WI38 (cell line): Measurements from ENCODE around the gene SLC48A1.
"Not testable (repeated sequence)": the region's sequence is repeated elsewhere in the genome, so short reads cannot be mapped to it uniquely, and the experiment has no call there.

Source experiments
- H3K4me3 ChIP-seq: 2 replicates; pipeline ENCODE4 v1.5.1; 2011; ENCODE audit warnings: low read depth, mild to moderate bottlenecking, control low read depth, low read length
- CTCF ChIP-seq: IDR thresholded peaks from 2 replicates; pipeline ENCODE4 v1.5.1; 2012; ENCODE audit warnings: low read depth, mild to moderate bottlenecking, control low read depth, low read length

The SLC48A1 gene

GRCh38 chr12:47803191-47803875 lies 30.3 kb downstream of the SLC48A1 start:
- H3K4me3 ChIP-seq = no peak overlapping the region
- TF ChIP-seq CTCF = no peak

GRCh38 chr12:47804171-47804570 lies 31.1 kb downstream of the SLC48A1 start:
- no peak for TF ChIP-seq CTCF
- H3K4me3 ChIP-seq = no peak overlapping the region

GRCh38 chr12:47805417-47805816 lies 32.4 kb downstream of the SLC48A1 start:
- H3K4me3 ChIP-seq = no peak overlapping the region
- TF ChIP-seq CTCF = no peak

- no peak for TF ChIP-seq CTCF
- H3K4me3 ChIP-seq = no peak overlapping the region
These were observed 34.3 kb downstream of the SLC48A1 start for GRCh38 chr12:47807338-47807737.

GRCh38 chr12:47808050-47808449 lies 35.0 kb downstream of the SLC48A1 start:
- no peak for TF ChIP-seq CTCF
- H3K4me3 ChIP-seq = no peak overlapping the region

GRCh38 chr12:47808574-47809365 lies 35.7 kb downstream of the SLC48A1 start:
- H3K4me3 ChIP-seq = no peak overlapping the region
- TF ChIP-seq CTCF = no peak

- H3K4me3 ChIP-seq = not testable (repeated sequence)
These were observed 36.5 kb downstream of the SLC48A1 start for GRCh38 chr12:47809518-47809917.
